Measurements from ENCODE around the gene STK35.
"Not testable (repeated sequence)": the region's sequence is repeated elsewhere in the genome, so short reads cannot be mapped to it uniquely, and the experiment has no call there.

Gene STK35

DNA sequence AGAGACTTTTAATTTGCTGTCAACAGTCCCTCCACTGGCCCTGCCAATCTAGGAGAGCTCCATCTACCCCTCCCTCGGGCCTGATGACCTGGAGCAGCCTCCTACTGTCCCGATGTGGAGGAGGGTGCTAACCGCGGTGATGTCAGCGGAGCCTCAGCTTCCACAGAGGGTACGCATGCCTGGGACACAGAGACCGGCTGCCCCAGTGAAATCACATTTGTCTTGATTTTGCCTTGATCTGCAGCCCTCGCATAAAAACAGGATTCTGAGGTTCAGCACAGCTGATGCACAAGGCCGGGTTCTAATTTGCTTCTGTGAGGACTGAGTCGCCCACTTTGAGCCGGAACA is 77.6 kb downstream of the STK35 start:
- in situ Hi-C loops (cut with MboI; ENCODE audit: low sequenced_read_pairs): loop anchor here (10.0 kb wide), 1 partner anchor 214 kb away; no protein-coding TSS in a partner anchor
- no peaks in the 10 kb centered on the region for H3K9me3 ChIP-seq
- no peak for DNase-seq (ENCODE audit: low spot score in 2 of 2)
- H3K27me3 ChIP-seq (ENCODE audit: low read depth): no peaks in the 10 kb centered on the region
- no peaks in the 10 kb centered on the region for H3K36me3 ChIP-seq (replicated peaks)
- H3K4me1 ChIP-seq: no peaks in the 10 kb centered on the region
- no peak overlapping the region for H3K4me3 ChIP-seq

DNA sequence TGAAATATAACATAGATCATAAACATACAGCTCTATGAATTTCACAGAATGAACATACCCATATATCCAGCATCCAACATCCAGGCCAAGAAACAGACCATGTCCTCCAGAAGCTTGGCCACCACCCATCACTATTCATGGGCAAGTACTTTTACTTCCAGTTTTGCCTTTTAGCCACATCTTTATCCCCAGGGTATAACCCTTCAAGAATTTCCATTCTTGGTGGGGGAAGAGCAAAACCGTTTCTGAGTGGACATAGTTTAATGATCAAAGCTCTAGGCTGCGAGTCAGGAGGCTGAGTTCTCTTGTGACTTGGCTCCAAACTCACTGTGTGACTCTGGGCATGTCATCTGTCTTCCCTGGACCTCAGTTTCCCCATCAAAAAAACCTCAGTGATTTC is 78.3 kb downstream of the STK35 start:
- Histone ChIP-seq H3K27me3 (ENCODE audit: low read depth) (no peaks in the 10 kb centered on the region), H3K4me1 (no peaks in the 10 kb centered on the region), H3K4me3 (no peak overlapping the region), H3K9me3 (no peaks in the 10 kb centered on the region), H3K36me3 (replicated peaks) (no peaks in the 10 kb centered on the region)
- no peak for DNase-seq (ENCODE audit: low spot score in 2 of 2)
- in situ Hi-C loops (cut with MboI; ENCODE audit: low sequenced_read_pairs): loop anchor here (10.0 kb wide), 1 partner anchor 215 kb away; no protein-coding TSS in a partner anchor

DNA sequence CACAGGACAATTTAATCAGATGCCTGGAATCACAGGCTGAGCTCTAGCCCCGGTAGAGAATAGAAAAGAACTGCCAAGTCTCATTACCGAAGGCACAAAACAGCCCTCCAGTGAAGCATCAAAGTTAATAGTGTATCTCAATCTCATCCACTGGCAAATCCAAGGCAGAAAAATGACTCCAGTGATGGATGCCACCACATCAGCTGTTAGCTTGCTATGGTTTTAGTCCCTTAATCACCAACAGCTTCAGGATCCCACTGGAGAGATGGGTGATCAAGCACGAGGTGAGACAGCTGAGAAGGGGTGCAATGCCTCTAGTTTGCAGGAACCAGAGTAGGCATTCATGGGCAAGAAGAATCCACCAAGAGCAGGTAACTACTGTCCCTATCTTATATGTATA is 81.8 kb downstream of the STK35 start:
- in situ Hi-C loops (cut with MboI; ENCODE audit: low sequenced_read_pairs): no loop called here
- H3K36me3 ChIP-seq (replicated peaks): no peaks in the 10 kb centered on the region
- H3K9me3 ChIP-seq: no peaks in the 10 kb centered on the region
- H3K27me3 ChIP-seq (ENCODE audit: low read depth): no peaks in the 10 kb centered on the region
- DNase-seq (ENCODE audit: low spot score in 2 of 2): no peak
- no peak overlapping the region for H3K4me3 ChIP-seq
- no peaks in the 10 kb centered on the region for H3K4me1 ChIP-seq

DNA sequence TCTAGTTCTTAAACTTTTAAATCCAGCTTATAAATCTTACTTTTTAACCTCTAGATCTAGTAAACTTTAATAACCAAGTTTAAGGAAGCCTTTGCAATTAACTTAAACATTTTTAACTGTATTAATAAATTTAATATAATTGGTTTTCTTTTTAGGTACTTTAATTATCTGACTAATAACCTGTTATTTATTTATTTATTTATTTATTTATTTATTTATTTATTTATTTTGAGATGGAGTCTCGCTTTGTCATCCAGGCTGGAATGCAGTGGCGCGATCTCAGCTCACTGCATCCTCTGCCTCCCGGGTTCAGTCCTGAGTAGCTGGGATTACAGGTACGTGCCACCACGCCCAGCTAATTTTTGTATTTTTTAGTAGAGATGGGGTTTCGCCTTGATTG is 83.3 kb downstream of the STK35 start:
- H3K4me1 ChIP-seq; H3K36me3 ChIP-seq (replicated peaks); H3K27me3 ChIP-seq (ENCODE audit: low read depth); H3K9me3 ChIP-seq; DNase-seq (ENCODE audit: low spot score in 2 of 2); in situ Hi-C loops (cut with MboI; ENCODE audit: low sequenced_read_pairs); H3K4me3 ChIP-seq: not testable (repeated sequence)

DNA sequence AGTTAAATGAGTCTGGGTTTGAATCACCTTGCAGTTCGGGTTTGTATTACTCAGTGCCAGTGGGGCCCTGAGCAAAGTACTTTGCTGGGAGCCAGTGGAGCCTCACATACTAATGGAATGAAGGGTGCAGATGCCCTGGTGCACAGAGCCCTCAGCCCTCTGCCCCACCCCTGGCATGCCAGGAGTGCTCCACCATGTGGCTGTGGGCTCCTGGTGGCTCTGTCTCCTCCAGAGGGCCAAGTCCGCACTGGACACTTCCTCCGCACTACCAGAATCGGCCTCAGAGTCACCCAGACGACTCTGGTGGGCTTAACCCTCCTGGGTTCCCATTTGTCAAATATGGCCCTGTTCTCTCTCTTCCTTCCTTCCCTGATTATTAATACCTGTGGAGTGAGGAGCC is 94.0 kb downstream of the STK35 start:
- Histone ChIP-seq H3K27me3 (ENCODE audit: low read depth) (peaks cover 13% of the 10 kb centered on the region), H3K36me3 (replicated peaks) (no peaks in the 10 kb centered on the region), H3K9me3 (no peaks in the 10 kb centered on the region), H3K4me3 (no peak overlapping the region), H3K4me1 (no peaks in the 10 kb centered on the region)
- DNase-seq (ENCODE audit: low spot score in 2 of 2): no peak
- in situ Hi-C loops (cut with MboI; ENCODE audit: low sequenced_read_pairs): no loop called here

DNA sequence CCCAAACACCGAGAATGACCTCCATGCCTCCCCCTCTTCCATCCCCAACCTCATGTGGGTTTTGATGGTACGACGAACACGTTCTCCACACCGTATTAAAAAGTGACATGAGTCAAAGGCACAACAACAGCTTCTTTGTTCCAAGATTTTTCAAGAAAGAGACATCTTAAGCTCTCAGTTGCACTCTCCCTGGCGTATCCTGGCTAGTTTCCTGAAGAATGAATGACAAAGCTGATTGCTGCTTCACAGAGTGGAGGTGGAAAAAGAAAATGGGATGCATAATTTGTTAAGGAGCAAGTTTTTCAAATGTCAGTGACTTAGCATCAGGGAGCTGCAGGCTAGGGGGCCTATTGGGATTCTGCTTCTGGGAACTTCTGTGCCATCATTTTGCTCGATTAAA is 95.5 kb downstream of the STK35 start:
- Histone ChIP-seq H3K36me3 (replicated peaks) (no peaks in the 10 kb centered on the region), H3K4me3 (no peak overlapping the region), H3K9me3 (no peaks in the 10 kb centered on the region), H3K27me3 (ENCODE audit: low read depth) (peaks cover 13% of the 10 kb centered on the region), H3K4me1 (no peaks in the 10 kb centered on the region)
- in situ Hi-C loops (cut with MboI; ENCODE audit: low sequenced_read_pairs): no loop called here
- DNase-seq (ENCODE audit: low spot score in 2 of 2): no peak

All from HAP-1 (cell line).